ENCODE results near the gene CEP152. TPM values are rescaled to one million over a fixed set of nuclear protein-coding genes. Genes with fewer than 3 reads are reported as not detected.

CEP152 gene
- total and polyA plus RNA-seq, 2 of the 13 experiments (the other 11 are each of a cell fraction or from before 2014, with no cell fraction given), result 1.3 to 14.7 TPM

- WGBS (ENCODE audit: low lambda C conversion rate), result 5% methylated on average over 11 of the region's 25 CpGs
- Histone ChIP-seq H3K9me3 (ENCODE audit: low read length) (no peaks in the 10 kb centered on the region), H3K79me2 (ENCODE audit: insufficient read depth, low read length) (peaks cover 25% of the 10 kb centered on the region), H3K27ac (ENCODE audit: extremely low read length, insufficient read depth, low read length) (no peak overlapping the region), H2AFZ (ENCODE audit: low read length) (peak overlapping the region; percentile 30), H3K4me1 (ENCODE audit: insufficient read depth, low read length) (peaks cover 26% of the 10 kb centered on the region), H3K4me2 (ENCODE audit: low read depth, low read length) (peak overlapping the region; percentile 93), H3K36me3 (replicated peaks in 1 of 2; ENCODE audit: control insufficient read depth in 1 of 2, insufficient read depth in 2 of 2, low read length in 2 of 2) (no peaks in the 10 kb centered on the region), H3K27me3 (ENCODE audit: control insufficient read depth in 1 of 2, insufficient read depth in 2 of 2, low read length in 2 of 2) (peaks cover 0 to 9% of the 10 kb centered on the region in 2 experiments; a peak in 2 of 5 replicates), H4K20me1 (ENCODE audit: insufficient read depth, low read length) (no peaks in the 10 kb centered on the region), H3K9ac (ENCODE audit: insufficient read depth, low read depth, low read length) (peak overlapping the region; percentile 53; the same call in 1 of the 2 replicates), H3K4me3 (replicated peaks in 1 of 3; ENCODE audit: insufficient read depth in 1 of 3, low read depth in 2 of 3, low read length in 3 of 3) (peak overlapping the region; percentile 64 to 93 (median 87))
- CTCF ChIA-PET (ENCODE audit: low intra/inter-chr PET ratio, low total read pairs), result no interaction called here
- FAIRE-seq (no peak), ATAC-seq (peak; percentile 47), DNase-seq (ENCODE audit: low spot score) (peak; percentile 4)
- BruUV-seq (replicated peaks), result no TSS peak
- intact Hi-C loops (cut with micrococcal nuclease; ENCODE audit: unreplicated experiment) (loop anchor here (5.0 kb wide), 1 partner anchor 236 kb away; the partner anchor contains the start of gene SECISBP2L), in situ Hi-C loops (cut with HindIII; ENCODE audit: extremely low pct_ligation_motif_present, low pct_unique_long_range_greater_than_20kb) (no loop called here)
- POLR2A ChIA-PET, result interaction anchor here (0.9 to 1.7 kb wide), 4 partner anchors 11 to 359 kb away, joined by 4 to 18 read pairs (median 5); partner anchors contain the start of genes GALK2 and SECISBP2L
- 0 out of 2 replicates have a peak, but pooled peaks have one; percentile 30 for TF ChIP-seq CREM (IDR thresholded peaks at IDR 0.05)
- no peak for TF ChIP-seq CREM (CRISPR knock-in tag; IDR thresholded peaks at IDR 0.05)
- TF ChIP-seq ZEB1 (IDR thresholded peaks at IDR 0.05; ENCODE audit: insufficient replicate concordance, low read depth), result no peak
- peak; percentile 0; the same call in 1 of the 2 replicates for TF ChIP-seq MAX (IDR thresholded peaks at IDR 0.05)
- no peak for TF ChIP-seq KDM1A (CRISPR knock-in tag; IDR thresholded peaks at IDR 0.05)
- peak; percentile 42; the same call in 1 of the 2 replicates for TF ChIP-seq ZFP91 (CRISPR knock-in tag; IDR thresholded peaks at IDR 0.05; ENCODE audit: borderline replicate concordance)
- TF ChIP-seq ZSCAN30 (CRISPR knock-in tag; IDR thresholded peaks at IDR 0.05), result 0 out of 2 replicates have a peak, but pooled peaks have one; percentile 29
- TF ChIP-seq HNRNPLL (IDR thresholded peaks at IDR 0.05; ENCODE audit: low read depth, low read length, poor library complexity, severe bottlenecking), result peak; percentile 3
- peak; percentile 22; the same call in 1 of the 2 replicates for TF ChIP-seq ATF1 (CRISPR knock-in tag; IDR thresholded peaks at IDR 0.05)
- no peak for TF ChIP-seq SKI (IDR thresholded peaks at IDR 0.05; ENCODE audit: partially characterized antibody)
- TF ChIP-seq ZNF746 (CRISPR knock-in tag; IDR thresholded peaks at IDR 0.05), result no peak
- no peak for TF ChIP-seq HNRNPUL1 (IDR thresholded peaks at IDR 0.05; ENCODE audit: low read depth, low read length)
- TF ChIP-seq ZNF776 (CRISPR knock-in tag; IDR thresholded peaks at IDR 0.05), result no peak
- TF ChIP-seq ZNF12 (CRISPR knock-in tag; IDR thresholded peaks at IDR 0.05), result no peak
- TF ChIP-seq CBX1 (IDR thresholded peaks at IDR 0.05; ENCODE audit: low read depth), result no peak
- no peak for TF ChIP-seq CENPBD1 (CRISPR knock-in tag; IDR thresholded peaks at IDR 0.05; ENCODE audit: borderline replicate concordance, low read depth)
- 0 out of 2 replicates have a peak, but pooled peaks have one; percentile 20 for TF ChIP-seq RFXAP (CRISPR knock-in tag; IDR thresholded peaks at IDR 0.05; ENCODE audit: borderline replicate concordance)
- TF ChIP-seq ZNF704 (CRISPR knock-in tag; IDR thresholded peaks at IDR 0.05; ENCODE audit: borderline replicate concordance), result 0 out of 2 replicates have a peak, but pooled peaks have one; percentile 14
Measured at GRCh38 chr15:48811325-48811958, 573 bp upstream of the CEP152 start.
